Ureter (tissue), 1 donor: ENCODE results near the gene C2orf74. TPM values are rescaled to one million over a fixed set of nuclear protein-coding genes. Genes with fewer than 3 reads are reported as not detected.
"Not testable (repeated sequence)": the region's sequence is repeated elsewhere in the genome, so short reads cannot be mapped to it uniquely, and the experiment has no call there.

Experiments
- DNase-seq: peaks from one replicate; pipeline ENCODE4 v3.0.0-alpha.2; 2020; ENCODE audit warnings: low spot score
- total RNA-seq: library from RNA; stranded (reverse); gene quantifications from one replicate; pipeline ENCODE4 v1.2.4, GENCODE V29; 2023
- donor health status: DM: yes; HTN: yes; CAD: no.

The C2orf74 gene
- 18.2 TPM for total RNA-seq

DNA sequence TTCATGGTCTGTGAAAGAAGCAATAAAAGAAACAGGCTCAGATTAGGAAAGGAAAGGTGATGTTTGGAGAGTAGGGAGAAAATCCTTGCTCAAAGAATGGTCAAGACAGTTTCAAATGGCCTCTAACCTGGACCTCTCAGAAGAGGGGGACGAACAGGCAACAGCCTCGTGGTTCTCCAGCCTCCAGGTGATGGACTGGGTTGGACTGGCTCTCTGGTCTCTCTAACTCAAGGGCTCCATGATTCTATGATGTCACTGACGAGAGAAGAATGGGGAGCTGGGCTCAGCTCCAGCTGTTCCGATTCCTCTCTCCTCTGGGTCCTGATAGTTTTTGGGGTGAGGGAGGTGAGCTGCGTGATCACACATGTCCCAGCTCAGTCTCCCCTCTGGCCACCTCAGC lies at the start of gene C2orf74:
Gene C2orf74, plus strand, starts transcription at position 301 of the 400 bp plus-strand sequence. CDS start 327 bp downstream, outside the sequence.
- no peak for DNase-seq

DNA sequence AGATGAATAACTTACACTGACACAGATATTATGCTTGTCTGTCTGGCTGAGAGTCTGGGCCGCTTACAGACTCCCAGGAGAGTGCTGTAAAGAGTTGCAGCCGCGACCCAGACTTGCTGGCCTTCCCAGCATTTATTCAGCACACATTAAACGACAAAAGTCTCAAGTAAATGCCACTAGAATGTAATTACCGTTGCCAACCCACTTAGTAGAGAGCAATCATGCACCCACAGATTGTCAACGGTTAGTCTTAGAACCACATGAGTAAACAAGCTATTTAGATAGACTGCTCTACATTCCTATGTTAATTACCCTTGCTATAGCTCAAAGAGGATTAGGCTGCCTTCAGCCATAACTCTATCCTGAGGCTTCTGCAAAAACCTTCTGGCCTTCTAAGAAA lies 47.8 kb upstream of the C2orf74 start:
- DNase-seq: no peak

DNA sequence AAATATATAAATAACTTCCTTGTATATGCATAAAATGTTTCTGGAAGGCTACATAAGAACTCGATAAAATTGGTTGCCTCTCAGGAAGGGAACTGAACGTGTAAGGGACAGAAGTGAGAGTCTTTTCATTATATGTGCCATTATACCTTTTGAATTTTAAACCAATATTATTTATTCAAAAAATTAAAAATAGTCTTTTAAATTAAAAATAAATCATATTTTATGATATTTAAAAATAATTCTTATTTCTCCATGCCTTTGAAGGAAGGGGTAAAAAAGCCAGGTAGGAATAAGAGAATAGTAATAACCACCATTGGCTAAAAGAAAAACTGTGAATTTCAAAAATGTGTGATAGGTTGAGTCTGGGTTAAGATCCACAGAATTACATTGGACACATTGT lies 45.7 kb upstream of the C2orf74 start:
- DNase-seq: no peak

DNA sequence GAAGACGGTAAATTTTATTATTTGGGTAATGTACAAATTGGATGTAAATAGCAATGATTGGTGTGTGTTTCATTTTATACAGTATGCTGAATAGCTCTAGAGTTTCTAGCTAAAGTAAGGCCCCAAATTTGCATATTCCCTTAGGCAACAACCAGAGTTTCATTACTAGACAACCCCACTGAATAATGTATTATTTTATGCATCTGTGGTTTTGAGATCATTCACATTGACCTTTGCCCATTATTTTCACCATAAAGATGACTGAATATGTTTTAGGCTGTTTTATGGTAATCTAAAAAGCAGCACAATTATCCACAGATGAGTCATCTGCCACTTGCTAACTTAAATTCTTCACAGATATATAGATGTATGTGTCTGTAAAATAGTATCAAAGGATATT lies 44.5 kb upstream of the C2orf74 start:
- no peak for DNase-seq

DNA sequence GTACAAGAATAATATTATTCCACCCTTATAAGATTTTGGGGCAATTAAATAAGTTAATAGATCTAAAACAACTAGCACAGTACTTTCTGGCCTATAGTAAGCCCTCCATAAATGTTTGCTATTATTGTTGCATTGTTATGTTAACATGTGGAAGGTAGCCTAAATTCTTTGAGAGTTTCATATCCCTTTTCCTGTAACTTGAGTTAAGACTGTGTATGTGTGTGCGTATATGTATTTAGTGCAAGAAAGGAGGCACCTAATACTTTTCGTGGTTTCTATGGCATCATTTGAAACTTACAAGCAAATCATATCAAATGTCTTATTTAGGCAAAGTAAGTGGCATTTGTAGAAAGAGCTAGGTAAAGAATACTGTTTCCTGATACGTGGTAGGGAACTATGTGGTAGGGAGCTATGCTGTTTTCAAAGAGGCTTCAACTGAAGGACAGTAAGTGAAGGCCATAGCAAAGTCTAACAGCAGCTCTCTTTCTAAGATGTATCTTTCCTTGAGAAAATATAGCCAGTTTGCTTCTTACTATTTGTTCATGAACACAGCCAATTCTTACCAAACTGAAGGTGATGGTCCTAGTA lies 36.8 kb upstream of the C2orf74 start:
- DNase-seq: no peak

DNA sequence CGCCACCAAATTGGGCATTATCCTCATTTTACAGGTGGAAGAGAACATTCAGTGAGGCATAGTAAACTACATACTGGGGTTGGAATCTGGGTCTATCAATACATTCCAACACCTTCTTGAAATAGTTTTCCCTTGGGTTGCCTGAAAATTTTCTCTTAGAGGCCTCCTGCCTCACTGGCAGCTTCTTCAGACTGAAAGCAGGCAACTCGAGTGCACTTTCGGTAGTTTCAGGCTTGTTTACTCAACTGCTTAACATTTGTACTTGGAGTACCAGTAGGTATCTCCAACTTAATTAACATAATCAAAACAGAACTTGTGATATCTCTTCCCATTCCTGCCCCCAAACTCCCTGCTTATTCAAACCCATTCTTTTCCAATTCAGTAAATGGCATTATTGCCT lies 36.2 kb upstream of the C2orf74 start:
- no peak for DNase-seq

DNA sequence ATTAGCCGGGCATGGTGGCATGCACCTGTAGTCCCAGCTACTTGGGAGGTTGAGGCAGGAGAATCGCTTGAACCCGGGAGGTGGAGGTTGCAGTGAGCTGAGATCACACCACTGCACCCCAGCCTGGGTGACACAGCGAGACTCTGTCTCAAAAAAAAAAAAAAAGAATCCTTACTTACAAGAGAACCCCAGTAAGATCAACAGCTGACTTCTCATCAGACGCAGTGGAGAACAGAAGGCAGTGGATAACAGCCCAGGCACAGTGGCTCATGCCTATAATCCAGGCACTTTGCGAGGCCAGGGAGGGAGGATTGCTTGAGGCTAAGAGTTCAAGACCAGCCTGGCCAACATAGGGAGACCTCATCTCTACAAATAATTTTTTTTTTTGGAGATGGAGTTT lies 33.9 kb upstream of the C2orf74 start:
- DNase-seq: not testable (repeated sequence)

DNA sequence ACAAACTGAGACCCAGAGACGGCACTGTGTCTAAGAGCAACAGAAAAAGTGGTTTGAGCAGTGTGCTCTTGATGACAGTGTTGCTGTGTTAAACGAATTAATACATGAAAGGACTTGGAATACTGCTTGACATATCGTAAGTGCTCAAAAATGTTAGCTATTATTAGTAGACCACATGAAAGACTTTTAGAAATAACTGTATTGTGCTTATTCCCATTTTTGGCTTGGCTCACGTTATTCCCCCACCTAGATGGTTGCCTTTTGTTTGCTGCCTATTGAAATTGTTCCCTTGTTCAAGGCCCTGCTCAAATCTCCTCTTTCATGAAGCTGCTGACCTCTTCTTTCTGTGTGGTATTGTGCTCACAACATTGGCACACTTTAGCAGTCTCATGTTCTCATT lies 27.8 kb upstream of the C2orf74 start:
- no peak for DNase-seq

DNA sequence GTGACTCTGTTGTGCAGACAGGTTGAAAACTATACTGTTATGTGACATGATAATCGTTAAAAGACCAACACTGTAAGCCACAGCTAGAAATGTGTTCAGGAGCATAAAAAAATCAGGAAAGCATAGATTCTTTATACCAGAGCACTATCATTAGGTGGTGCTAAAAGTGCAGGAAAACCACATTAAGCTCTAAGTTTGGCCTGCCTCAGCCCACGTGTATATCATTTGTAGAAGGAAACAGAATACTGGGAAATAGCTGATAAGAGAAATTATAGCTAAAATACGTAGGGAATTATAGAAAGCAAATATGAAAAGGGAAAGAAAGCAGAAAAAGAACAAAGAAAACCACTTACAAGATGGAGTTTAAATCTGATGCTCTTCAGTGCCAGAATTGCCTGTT lies 26.5 kb upstream of the C2orf74 start:
- DNase-seq: no peak

DNA sequence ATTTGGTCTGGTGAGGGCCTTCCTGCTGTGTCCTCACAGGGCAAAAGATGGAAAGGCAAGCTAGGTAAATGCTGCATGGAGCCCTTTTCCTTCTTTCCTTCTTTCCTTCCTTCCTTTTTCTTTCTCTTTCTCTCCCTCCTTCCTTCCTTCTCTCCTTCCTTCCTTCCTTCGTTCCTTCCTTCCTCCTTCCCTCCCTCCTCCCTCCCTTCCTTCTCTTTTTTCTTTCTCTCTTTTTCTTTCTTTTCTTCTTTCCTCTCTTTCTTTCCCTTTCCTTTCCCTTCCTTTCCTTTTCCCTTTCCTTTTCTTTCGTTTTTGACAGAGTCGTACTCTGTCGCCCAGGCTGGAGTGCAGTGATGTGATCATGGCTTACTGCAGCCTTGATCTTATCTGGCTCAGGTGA lies 23.1 kb upstream of the C2orf74 start:
- no peak for DNase-seq

DNA sequence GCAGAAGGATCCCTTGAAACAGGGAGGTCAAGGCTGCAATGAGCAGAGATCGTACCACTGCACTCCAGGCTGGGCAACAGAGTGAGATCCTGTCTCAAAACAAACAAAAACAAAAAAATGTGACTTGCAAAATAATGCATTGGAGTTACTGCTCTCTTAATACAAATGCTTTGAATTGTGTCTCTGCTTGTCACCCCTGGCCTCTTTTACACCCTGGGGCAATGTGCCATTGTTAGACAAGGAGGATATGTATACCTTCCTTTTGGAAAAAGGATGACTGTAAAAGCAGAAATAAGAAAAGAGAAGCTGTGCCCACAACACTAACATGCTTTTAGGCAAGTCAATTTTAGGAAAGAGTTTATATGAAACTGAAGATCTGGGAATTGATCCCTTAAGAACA lies 20.8 kb upstream of the C2orf74 start:
- DNase-seq: no peak

DNA sequence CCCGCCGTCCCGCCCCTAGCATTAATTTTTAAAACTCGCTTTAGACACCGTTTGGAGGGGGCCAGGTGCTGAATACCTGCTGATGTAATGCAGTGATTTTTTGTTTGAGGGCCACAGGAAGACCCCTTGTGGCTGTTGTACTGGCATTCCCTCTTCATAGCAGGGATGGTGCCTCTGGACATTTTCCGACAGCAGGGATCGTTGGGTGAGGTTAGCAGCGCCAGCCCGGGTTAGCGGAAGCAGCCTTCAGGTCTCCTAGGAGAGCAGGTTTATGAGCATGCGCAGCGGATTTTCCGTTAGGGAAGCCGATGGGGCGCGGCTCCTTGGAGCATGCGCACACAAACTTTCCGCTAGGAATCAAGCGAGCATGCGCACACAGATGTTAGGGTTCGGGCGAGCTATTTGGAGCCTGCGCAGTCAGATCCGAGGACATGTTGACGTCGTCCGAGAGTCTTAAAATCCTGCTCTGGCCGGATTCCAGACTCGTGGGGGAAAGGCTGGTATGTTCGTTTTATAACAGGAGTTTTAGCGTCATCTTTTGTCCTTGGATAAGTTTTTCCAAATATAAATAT lies 17.2 kb upstream of the C2orf74 start:
- DNase-seq: peak; percentile 96

DNA sequence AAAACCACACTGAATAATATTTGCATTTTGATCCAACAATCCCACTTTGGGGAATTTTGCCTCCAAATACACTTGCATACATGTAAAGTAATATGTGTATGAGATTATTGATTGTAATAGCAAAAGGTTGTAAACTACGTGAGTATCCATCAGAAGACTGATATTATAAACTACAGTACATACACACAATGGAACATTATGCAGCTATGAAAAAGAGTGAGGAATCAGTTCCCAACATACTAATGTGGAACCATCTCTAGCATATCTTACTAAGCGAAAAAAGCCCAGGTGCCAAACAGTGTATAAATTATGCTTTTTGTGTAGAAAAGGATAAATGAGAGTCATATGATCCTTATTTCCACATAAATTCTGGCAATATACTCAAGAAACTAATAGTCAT lies 16.0 kb upstream of the C2orf74 start:
- DNase-seq: no peak

DNA sequence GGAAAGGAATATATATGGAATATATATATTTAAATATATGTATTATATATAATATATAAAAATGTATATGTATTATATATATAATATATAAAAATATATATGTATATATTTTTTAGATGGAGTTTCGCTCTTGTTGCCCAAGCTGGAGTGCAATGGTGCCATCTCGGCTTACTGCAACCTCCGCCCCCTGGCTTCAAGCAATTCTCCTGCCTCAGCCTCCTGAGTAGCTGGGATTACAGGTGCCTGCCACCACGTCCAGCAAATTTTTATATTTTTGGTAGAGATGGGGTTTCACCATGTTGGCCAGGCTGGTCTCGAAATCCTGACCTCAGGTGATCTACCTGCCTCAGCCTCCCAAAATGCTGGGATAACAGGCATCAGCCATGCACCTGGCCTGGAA lies 13.9 kb upstream of the C2orf74 start:
- DNase-seq: not testable (repeated sequence)

DNA sequence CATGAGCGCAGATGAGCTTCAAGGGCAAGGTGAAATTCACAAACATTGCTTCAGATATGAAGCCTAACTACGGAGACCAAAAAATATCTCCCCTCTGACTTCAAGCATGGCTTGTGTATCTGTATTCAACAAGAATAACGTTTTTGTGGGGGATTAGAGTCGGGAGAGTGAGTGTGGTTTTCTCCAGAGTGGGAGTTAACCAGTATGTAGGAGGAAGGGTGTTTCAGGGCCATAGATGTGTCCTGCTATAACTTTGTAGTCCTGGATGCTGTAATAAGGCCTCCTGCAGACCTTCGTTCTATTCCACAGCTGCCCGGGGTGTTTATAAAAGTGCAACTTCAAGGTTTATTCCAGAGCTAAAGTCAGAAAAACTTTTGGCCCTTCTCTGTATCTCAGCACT lies 12.9 kb upstream of the C2orf74 start:
- DNase-seq: no peak

DNA sequence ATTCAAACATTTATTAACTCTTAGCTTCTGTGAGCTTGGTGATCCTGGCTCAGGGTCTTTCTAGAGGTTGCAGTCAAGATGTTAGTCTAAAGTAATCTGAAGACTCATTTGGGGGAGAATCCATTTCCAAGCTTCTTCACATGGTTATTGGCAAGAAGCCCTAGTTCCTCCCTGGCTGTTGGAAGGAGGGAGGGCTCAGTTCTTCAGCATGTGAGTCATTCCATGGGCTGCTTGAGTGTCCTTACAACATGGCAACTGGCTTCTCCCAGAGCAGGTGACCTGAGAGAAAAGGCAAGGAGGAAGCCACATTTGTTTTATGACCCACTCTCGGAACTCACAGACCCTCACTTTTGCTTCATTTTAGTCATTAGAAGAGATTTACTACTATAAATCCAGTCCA lies 10.6 kb upstream of the C2orf74 start:
- DNase-seq: no peak

DNA sequence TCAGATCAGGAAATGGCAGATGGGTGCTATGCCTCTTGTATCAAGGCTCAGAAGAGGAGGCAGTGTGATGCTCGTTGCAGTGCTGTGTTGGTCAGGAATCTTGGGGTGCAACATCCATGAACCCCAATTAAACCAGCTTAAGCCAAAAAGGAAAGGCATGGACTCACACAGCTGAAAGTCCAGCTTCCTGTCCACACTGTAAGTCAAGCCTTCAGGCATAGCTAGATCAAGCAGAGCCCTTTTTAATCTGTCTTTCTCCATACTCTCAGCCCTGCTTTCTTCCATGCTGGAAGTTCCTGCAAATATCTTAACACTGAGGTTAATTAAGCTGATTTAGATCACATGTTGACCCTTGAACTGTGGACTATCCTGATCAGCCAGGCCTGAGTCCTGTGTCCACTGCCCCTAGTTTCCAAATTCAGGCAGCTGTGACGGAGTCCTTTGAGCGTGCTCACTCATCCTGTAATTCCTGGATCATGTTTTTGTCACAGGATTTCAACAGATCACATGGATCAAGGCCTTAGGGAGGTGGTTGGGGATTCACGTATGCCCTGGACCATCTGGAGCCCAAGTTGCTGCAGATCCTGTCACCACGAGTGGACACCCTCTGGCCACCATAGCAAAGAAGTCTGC lies 4.5 kb upstream of the C2orf74 start:
- no peak for DNase-seq

DNA sequence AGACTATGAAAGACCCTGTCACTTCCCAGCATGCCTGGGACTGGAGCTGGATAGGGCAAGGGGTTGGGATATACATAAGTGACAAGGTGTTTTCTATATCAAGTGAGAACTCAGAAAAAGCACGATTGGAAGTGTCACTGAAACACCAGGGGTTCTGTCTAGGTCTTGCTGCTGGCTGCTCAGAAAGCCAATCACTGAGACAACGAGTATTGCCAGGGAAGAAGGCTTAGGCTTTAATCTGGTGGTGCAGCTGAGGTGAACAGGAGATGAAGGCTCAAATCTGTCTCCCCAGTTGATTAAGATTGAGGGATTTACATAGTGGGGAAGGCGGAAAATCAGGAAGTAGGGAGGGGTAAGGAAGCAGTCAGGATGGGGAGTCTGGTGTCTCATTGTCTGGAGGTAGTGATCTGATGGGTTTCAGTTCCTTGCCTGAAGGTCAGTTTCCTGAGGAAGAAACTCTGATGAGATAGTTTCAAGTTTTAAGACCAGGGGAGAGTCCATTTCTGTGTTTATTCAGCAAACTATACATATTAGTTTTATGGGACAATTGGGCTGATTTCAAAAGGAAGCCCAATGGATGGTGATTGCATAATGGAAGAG lies 3.5 kb upstream of the C2orf74 start:
- DNase-seq: no peak

DNA sequence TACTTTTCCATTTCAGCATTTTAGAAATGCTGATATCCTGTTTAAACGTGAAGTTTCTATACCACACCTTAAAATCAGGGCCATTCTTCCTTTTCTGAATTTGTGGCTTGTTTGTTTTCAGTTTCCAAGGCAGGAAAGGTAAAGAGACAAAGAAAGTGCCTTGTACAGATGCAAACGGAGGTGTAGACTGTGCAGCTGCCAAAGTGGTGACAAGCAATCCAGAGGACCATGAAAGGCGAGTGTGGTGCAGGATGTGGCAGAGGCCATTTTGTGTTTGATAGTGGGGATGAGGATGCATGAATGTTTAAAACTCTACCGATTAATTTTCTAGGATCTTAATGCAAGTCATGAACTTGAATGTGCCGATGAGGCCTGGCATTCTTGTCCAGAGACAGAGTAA lies 733 bp downstream of the C2orf74 start:
- no peak for DNase-seq

DNA sequence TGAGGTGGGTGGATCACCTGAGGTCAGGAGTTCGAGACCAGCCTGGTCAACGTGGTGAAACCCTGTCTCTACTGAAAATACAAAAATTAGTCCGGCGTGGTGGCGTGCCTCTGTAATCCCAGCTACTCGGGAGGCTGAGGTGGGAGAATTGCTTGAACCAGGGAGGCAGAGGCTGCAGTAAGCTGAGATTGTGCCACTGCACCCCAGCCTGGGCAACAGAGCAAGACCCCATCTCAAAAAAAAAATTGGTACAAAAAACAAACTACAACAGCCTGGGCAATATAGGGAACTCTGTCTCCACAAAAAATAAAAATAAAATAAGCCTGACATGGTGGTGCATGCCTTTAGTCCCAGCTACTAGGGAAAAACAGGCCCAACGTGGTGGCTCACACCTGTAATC lies 3.1 kb downstream of the C2orf74 start:
- DNase-seq: not testable (repeated sequence)

DNA sequence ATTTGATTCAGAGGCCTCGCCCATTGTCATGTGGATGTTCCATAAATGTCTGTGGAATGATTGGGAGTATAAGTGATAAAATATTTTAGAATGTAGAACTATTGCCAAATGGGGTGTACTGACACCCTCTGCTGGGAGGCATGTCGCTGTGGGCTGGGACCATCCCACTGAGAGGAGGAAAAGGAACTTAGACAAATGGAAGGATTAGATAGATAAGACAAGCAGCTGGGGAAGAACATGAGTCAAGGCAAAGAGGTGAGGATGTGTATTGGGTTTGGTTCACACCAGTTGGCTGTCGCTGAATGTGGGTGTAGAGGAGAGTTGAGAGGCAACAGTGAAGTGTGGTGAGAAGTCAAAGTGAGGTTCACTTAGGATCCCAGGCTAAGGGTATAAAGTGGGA lies 4.0 kb downstream of the C2orf74 start:
- no peak for DNase-seq

DNA sequence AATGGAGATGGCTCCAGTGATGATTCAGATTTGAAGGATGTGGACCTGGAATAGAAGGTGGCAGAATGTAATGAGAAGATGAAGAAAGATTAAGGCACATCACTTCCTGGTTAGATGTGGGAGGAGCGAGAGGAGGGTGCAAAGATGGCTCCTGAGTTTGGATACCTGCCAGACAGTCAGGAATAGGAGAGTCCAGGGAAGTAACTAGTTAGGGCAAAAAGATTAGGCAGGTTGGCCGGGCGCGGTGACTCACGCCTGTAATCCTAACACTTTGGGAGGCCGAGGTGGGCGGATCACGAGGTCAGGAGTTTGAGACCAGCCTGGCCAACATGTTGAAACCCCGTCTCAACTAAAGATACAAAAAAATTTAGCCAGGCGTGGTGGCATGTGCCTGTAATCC lies 5.6 kb downstream of the C2orf74 start:
- DNase-seq: no peak

DNA sequence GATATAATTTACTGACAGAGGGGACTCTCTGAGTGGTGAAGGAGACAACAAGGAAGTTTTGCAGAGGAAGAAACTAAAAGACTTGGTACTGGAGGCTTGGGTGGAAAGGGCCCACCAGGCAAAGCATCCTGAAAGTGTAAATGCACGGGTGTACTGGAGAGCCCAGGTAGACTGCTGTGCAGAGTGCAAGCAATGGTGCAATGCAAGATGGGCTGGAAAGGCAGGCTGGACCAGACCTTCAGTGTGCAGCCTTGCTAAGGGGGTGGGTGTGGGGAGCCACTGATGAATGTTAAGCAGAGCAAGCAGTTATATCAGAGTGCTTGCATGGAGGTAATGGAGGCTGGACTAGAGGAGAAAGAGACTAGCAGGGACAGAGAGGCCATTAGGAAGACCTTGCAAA lies 10.7 kb downstream of the C2orf74 start:
- DNase-seq: no peak
